Ramos (cell line): ENCODE data around the gene S100A3.
"Not testable (repeated sequence)": the region's sequence is repeated elsewhere in the genome, so short reads cannot be mapped to it uniquely, and the experiment has no call there.

Experiments
- in situ Hi-C: fragments of 300-500 bp; cut with MboI; formaldehyde crosslinking; loops from one replicate; pipeline ENCODE4 v1.14.3; 2022; ENCODE audit warnings: low sequenced_read_pairs; ENCODE audit not compliant: unreplicated experiment

The S100A3 gene

GRCh38 chr1:153570874-153571273 lies 21.8 kb upstream of the S100A3 start:
- in situ Hi-C loops: no loop called here

GRCh38 chr1:153569465-153569864 lies 20.4 kb upstream of the S100A3 start:
- in situ Hi-C loops: no loop called here

- in situ Hi-C loops: no loop called here
Observed at GRCh38 chr1:153568367-153569099, 19.5 kb upstream of the S100A3 start.

GRCh38 chr1:153567621-153568366 lies 18.7 kb upstream of the S100A3 start:
- in situ Hi-C loops: no loop called here

- in situ Hi-C loops: no loop called here
Observed at GRCh38 chr1:153566414-153567371, 17.6 kb upstream of the S100A3 start.

- in situ Hi-C loops: no loop called here
Observed at GRCh38 chr1:153565529-153566374, 16.7 kb upstream of the S100A3 start, which contains the start of gene S100A2. Gene S100A2 (minus strand): TSS chr1:153565844. CDS start chr1:153563877, 1,967 bp downstream.

- in situ Hi-C loops: no loop called here
Observed at GRCh38 chr1:153563991-153564390, 14.9 kb upstream of the S100A3 start.

GRCh38 chr1:153563483-153563901 lies 14.4 kb upstream of the S100A3 start:
- in situ Hi-C loops: no loop called here

- in situ Hi-C loops: not testable (repeated sequence)
Observed at GRCh38 chr1:153562021-153562420, 13.0 kb upstream of the S100A3 start.

- in situ Hi-C loops: no loop called here
Observed at GRCh38 chr1:153561466-153561985, 12.5 kb upstream of the S100A3 start.

- in situ Hi-C loops: no loop called here
Observed at GRCh38 chr1:153560771-153561465, 11.9 kb upstream of the S100A3 start.

- in situ Hi-C loops: no loop called here
Observed at GRCh38 chr1:153560241-153560640, 11.2 kb upstream of the S100A3 start.

- in situ Hi-C loops: no loop called here
Observed at GRCh38 chr1:153557877-153558276, 8.8 kb upstream of the S100A3 start.

- in situ Hi-C loops: no loop called here
Observed at GRCh38 chr1:153556348-153556747, 7.3 kb upstream of the S100A3 start.

- in situ Hi-C loops: no loop called here
Observed at GRCh38 chr1:153553830-153554541, 4.9 kb upstream of the S100A3 start.

- in situ Hi-C loops: no loop called here
Observed at GRCh38 chr1:153553096-153553495, 4.0 kb upstream of the S100A3 start.

GRCh38 chr1:153552335-153552734 lies 3.3 kb upstream of the S100A3 start:
- in situ Hi-C loops: no loop called here

- in situ Hi-C loops: no loop called here
Observed at GRCh38 chr1:153550827-153551500, 1.9 kb upstream of the S100A3 start.
